Measurements from ENCODE around the gene SEMA4C.
A peak's percentile ranks its signal among the peaks of the same experiment; 100 is the strongest.

SEMA4C gene

DNA sequence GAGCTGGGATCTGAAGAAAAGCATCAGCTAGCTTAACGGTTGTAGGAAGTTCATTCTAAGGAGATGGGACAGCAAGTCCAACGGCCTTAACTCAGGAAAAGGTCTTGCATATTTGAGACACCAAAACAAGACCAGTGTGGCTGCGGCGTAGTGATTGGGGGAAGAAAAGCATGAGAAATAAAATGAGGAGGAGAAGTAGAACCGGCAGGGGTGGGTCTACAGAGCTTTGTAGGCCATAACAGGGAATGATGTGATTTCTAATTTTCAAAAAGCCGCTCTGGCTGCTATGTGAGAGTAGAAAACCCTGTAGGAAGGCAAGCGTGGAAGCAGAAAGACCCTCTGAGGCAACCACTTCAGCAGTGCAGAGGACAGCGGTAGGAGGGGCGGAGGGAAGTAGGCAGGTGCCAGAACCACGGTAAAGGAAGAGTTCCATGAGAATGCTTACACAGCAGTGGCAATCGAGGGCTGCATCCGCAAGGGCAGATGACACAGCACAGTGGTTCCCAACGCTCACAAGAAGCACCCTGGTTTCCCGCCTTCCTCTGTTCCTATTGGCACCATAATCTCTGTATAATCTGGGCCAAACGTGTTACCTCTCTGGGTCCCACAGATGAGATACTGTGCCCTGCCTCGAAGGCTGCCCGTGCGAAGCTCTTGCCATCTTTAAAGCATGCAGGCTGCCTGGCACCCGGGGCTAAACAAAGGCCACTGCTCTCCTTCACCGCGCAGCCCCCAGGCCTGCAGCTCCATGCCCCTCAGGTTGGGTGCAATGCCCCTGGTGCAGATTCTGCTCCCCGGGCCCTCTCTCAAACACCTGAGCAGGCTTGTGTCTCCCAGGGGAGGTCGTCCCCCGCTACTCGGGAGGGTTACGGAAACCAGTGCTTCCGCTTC is 12.9 kb downstream of the SEMA4C start:
- DNase-seq = peak in 1 of 10 donors; percentile 74
- intact Hi-C loops (cut with DNase I) = loop anchor here (1.0 to 5.0 kb wide), 2 partner anchors 41 to 255 kb away; partner anchors contain the start of genes ANKRD36 and CNNM3

DNA sequence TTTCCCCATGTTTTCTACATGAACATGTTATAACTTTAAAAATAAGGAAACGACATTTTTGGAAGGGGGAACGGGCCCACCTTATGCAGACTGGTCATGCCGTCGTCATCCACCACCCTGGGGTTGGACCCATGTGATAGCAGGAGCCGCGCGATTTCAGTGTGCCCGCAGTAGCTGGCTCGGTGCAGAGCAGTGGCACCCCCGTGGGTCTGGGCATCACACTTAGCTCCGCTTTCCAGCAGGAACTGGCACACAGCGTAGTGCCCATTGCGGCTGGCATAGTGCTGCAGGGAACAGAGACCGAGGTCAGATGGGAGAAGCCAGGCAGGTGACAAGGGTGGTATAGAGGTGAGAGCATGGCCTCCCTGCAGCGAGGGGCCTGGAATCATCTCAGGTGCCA is 16.6 kb downstream of the SEMA4C start:
- DNase-seq = peak in 1 of 10 donors; percentile 65
- intact Hi-C loops (cut with DNase I) = no loop called here

DNA sequence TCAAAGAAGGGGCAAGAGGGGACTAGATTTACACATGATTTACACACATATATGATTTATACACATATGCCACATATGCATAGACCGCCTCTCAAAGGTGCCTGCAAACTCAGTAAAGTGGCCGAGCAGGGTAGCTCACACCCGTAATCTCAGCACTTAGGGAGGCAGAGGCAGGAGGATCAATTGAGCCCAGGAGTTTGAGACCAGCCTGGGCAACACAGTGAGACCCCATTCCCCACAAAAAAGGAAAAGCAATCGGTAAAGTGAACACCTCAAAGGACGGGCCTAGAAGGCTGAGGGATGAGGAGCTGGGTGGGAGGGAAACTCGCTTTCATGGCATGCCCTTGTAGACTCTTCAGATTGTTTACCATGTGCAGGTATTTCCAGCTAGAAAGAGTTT is 17.2 kb downstream of the SEMA4C start:
- intact Hi-C loops (cut with DNase I) = no loop called here
- peak in 1 of 10 donors; percentile 10 for DNase-seq

DNA sequence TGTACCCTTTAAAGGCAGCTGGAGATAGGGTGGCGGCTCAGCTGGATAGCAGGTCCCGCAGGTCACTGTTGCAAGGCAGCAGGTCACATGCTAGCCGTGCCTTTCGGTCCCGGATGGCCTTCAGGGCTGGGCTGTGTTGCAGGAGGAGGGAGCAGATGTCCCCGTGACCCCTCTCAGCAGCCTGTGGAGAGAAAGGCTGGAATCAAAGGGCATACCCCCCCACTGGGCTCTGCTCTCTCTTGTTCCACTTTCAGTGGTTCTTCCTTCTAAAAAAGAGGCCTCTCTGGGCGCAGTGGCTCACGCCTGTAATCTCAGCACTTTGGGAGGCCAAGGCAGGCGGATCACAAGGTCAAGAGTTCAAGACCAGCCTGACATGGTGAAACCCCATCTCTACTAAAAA is 21.6 kb downstream of the SEMA4C start:
- intact Hi-C loops (cut with DNase I) = no loop called here
- DNase-seq = peak in 1 of 10 donors; percentile 50

DNA sequence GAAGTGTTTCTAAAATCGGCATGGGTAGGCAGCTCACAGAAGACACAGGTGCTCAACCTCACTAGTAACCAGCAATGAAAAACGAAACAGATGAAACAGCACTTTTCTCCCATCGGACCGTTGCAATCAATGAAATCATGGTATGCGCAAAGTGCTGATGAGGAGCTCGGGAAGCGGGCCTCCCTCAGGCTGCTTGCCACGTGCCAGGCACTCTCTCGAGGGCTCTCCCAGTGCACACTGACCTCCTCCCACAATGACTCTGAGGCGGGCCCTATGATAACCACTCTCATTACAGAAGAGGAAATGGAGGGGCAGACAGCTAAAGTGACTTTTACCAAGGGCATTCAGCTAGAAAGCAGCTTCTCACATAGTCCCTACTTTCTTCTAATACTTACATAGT is 22.3 kb downstream of the SEMA4C start:
- DNase-seq = peak in 1 of 10 donors; percentile 32
- intact Hi-C loops (cut with DNase I) = no loop called here

DNA sequence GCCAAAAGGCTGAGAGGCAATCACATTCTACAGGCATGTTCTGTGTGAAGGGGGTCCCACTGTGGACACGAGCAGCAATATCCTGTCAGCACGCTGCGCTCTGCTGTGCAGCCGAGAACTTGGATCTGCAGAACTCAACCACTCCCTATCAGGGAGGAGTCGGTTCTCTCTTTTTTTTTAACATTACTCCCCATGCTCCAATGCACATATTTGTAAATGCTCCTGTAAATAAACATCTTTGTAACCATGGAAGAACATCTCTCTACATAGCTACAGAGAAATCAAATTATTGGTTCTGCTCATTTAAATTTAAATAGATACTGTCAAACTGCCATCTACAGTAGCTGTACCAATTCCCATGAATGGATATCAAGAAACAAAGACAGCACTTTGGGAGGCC is 23.1 kb downstream of the SEMA4C start:
- DNase-seq = peak in 1 of 10 donors; percentile 3
- intact Hi-C loops (cut with DNase I) = no loop called here

DNA sequence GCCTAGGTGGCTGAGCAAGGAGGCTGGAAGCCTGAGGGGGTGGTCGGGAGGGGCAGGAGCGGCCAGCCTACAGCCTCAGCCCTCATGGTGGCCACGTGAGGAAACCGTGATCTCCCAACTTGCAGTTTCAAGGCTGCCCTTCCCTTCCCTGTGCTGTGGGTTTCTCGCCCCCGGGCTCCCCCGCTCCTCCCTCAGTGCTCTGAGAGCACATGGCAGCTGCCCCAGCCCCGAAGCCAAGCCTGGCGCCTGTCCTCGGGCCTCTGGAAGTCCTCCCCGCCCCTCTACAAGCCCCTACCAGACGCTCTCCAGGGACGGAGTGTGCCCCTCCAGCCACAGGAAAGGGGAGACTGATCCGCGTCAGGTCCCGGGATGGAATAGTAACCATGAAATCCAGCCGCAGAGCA is 25.5 kb downstream of the SEMA4C start:
- DNase-seq = peak in 2 of 10 donors; percentile 45 to 68
- intact Hi-C loops (cut with DNase I) = no loop called here

DNA sequence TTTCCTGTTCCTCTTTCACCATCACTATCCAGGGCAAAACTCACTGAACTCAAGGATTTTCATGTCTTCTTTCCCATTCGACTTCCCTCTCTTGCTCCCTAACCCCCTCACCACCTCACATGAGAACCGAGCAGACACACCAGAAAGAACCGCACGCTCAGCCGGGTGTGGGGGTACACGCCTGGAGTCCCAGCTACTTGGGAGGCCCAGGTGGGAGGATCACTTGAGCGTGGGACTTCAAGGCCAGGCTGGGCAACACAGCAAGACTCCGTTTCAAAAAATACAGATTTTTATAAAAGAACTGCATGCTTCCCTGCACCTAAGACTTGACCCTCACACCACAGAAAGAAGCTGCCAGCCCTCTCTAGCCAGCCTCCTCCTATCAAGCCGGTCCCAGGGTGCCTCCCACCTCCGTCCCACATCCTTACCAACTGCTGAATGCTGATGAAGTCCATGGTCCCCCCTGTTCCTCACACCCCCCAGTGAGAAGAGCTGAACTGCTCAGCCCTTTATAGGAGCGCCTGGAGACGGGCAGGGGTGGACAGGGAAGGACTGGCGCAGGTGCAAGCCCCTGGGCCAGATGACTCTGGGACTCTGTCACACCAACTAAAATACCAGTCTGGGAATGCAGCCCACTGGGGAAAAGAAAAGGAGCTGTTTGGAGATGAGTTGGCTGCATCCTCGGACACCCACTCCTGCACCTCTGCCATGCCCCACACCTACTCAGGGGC is 26.2 kb downstream of the SEMA4C start, which contains the start of gene ANKRD23:
ANKRD23 (minus strand) TSS at position 484 of the 731 bp plus-strand sequence; CDS start at position 455, 29 bp downstream.
- peak in 2 of 10 donors; percentile 62 to 67 for DNase-seq
- intact Hi-C loops (cut with DNase I) = no loop called here

DNA sequence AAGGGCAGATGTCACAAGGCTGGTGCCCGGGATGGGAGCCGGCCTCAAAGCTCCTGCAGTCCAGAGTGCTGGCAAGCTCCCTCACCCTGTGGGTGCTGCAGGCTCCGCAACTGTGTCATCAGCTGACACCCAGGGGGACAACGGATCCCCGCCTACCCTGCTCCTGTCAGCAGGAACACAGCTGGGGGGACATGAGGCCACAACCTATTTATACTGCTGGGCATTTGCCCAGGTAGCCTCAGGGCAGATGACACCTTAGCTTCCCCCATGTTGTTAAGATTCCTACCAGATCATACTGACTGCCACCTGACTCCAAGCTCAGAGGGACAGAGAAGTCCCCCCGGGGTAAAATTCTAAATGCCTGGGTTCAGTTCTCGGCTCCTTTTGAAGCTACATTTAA is 27.3 kb downstream of the SEMA4C start:
- intact Hi-C loops (cut with DNase I) = no loop called here
- peak in 1 of 10 donors; percentile 64 for DNase-seq

DNA sequence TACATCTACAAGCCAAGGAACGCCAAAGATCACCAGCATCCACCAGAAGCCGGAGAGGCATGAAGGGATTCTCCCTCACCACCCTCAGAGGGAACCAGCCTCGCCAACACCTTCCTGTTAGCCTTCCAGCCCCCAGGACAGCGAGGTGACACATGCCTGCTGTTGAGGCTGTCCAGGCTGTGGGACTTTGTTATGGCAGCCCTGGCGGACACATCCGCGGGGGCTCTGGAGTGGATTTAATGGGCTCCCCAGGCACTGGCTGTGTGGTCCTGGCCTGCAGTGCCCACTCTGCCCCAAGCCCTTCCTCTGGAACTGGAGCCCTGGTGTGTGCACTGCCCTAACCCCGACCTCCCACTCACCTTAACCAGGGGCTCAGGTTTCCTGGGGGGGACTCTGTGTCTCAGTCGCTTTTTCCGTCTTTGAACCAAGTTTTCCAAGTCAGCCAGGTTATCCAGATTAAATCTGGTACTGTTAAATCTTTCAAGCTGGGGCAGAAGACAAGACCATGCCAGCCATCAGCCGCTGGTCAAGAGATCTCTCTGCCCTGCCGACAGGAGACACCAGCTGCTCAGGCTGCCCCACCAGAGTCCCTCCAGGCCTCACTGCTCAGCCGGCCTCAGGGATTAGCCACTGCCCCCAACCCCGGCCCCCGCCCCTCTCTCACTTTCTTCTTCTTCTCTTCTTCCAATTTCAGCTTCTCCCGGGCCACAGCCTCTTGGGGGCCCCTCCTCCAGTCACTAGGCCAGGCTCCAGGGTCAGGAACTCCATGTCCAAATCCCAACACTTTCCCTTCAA is 28.0 kb downstream of the SEMA4C start:
- peak in 2 of 10 donors; percentile 47 to 61 for DNase-seq
- intact Hi-C loops (cut with DNase I) = no loop called here

DNA sequence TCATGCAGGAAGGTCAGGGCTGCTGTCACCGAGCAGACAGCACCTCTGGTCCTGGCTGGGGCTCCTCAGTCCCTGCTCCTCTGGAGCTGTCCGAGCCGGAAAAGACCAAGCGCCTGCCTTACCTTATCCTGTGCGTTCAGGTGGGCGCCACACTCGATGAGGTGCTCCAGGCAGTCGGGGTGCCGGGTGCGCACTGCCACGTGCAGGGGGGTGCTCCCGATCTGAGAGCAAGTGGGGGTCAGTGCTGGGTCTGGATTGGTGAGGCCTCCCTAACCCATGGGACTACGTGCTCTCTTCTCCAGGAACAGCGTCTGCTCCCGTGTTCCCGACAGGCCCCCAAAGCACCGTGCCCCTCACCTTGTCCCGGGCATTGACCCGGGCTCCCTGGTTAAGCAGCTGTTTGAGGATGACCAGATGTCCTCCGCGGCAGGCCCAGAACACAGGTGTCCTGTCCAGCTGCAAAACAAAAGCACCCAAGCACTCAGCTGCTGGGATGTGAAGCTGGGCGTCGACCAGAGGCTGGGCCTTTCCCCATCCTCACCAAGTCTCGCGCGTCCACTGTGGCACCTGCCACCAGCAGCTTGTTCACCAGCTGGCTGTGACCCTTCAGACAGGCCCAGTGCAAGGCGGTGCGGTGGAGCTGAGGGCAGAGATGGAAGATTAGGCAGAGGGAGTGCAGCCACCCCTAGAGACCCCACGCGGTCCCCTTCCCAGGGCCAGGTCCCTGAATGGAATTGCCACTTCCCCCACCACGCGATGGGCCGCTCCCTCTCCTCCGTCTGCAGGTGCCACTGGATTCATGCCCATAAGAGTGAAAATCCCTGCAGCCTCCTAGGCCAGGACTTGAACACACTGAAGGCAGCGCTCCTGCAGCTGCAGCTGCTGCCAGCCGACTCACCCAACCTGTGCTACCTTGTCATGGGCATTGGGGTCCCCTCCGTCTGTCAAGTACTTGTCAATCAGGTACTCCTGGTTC is 29.7 kb downstream of the SEMA4C start:
- intact Hi-C loops (cut with DNase I) = no loop called here
- peak in 2 of 10 donors; percentile 61 to 85 for DNase-seq

DNA sequence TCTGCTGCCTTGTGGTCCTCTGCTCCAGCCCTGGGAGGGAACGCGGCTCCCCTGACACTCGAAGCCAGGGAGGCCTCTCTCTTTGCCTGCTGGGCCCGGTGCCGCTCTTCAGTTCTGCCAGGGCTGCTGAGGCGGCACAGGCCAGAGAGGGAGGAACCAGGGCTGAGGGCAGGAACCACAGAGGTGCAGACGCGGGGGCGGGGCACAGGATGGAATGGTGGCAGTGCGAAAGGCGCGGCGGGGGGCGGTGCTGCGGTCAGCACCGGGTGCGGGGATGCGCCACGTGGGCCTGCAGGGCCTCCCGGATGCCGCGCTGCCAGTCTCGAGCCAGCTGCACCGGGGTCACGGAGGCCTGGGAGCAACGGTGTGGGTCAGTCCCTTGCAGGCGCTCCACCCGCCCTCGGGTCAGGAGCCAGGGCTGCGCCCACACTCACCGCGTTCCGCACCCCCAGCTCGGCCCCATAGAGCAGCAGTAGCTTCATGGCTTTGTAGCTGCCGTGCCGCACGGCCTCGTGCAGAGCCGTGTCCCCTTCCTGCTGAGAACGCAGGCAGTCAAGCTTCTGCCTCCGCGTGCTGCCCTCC is 30.5 kb downstream of the SEMA4C start:
- intact Hi-C loops (cut with DNase I) = no loop called here
- peak in 2 of 10 donors; percentile 71 to 76 for DNase-seq

DNA sequence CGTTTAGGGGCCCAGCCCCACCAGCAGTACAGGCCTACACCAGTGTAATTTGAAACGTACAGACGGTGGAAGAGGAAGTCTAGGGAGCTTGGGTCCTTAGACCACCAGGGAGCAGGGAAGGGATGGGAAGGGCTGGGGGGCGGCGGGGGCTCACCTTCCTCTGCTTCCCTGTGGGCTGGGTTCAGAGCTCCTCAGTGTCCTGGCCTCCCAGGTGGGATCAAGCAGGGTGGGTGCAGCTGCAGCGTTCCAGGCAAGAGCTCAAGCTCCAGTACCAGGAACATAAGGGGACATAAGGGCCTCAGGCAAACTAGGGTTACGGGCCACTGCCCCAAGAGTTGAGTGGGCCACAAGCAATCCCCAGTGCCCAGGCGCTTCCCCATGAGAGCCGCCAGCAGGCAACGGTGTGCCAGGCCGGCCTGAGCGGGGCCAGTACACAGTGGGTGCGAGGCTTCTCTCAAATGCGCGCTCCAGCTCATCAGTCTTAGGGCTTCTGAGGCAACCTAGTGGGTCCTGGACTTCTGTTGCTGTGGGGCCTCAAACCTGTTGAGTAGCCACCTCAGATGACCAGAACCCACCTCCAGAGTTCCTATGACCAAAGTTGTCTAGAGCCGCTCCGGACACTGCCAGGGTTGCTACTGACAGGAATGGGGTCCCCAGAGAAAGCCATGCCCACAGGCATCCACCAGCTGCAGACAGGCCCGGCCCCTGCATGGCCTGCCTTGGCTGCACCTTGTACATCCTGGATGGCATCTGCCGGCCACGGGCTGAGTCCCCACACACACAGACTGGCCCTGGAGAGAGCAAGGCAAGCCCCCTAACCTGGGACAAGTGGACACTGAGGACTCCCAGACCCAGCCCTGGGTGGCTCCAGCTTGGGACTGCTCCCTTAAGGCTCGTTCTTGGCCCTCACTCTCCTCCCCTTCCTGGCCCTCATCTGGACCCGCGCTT is 31.3 kb downstream of the SEMA4C start:
- intact Hi-C loops (cut with DNase I) = no loop called here

DNA sequence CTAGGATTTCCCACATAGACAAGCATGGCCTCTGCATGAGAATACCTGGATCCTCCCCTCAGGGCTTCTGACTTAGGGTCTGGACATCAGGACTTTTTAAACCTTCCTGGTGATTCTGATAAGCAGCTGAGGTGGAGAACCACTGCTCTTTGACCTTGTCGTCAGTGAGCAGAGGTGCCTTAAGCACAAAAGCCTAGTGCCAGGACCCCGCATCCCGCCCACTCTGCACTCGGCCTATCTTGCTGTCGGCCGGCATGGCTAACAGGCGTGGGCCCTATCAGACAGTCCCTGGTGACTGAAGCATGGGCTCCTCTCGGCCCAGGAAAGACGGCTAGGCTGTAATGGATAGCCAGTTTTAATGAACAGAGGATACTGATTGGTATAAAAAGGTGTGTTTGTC is 32.3 kb downstream of the SEMA4C start:
- peak in 2 of 10 donors; percentile 47 to 55 for DNase-seq
- intact Hi-C loops (cut with DNase I) = no loop called here

More for the DNA sequence above, 31.3 kb downstream of the SEMA4C start:
- peak in 3 of 10 donors; percentile 12 to 50 (median 31) for DNase-seq

DNA sequence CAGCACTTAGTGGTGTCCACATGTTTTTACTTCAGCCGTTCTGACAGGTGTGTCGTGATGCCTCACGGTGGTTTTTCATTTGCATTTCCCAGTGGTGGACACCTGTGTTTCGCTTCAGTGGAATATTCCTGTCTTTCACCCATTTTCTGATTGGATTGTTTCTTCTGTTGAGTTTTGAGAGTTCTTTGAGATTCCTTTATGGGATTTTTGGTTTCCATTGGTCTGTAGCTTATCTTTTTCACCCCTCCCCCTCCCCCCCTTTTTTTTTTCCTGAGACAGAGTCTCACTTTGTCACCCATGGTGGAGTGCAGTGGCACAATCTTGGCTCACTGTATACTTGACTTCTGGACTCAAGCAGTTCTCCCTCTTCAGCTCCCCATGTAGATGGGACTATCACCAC is 34.0 kb downstream of the SEMA4C start:
- intact Hi-C loops (cut with DNase I) = no loop called here
- peak in 1 of 10 donors; percentile 8 for DNase-seq

DNA sequence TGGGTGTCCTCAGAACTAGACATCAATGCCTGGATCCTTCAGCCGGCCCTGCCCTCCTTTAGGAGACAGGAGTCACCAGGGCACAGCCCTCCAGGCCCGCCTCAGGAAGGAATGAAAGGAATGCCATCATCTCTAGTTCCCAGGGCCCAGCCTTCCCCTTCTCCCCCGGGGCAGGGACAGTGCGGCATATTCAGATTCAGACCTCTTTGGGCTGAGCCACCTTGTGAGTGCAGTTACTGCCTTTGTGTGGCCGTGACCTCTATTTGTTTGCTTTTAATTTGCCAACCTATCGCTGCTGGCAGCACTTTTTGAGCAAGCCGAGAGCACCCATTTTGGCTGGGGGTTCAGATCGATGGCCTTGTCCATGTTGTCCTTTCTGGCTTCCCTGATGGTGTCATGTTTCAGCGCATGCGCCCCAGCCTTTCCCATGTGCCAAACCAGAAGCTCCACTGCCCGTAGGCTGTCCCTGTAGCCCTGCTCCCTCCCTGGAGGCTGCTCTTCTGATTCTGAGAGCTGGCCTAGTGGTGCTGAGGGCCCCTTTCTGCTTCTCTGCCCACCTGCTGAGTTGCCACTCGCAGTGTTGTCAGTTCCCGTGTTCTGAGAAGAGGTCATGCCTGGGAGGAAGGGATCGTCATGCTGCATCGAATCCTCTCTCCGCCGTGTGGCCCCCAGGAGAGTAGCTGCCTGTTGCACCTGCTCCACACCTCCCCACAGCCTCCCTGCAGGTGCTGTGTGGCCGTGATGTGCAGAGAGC is 36.9 kb downstream of the SEMA4C start:
- DNase-seq = peak in 3 of 10 donors; percentile 9 to 60 (median 52)
- intact Hi-C loops (cut with DNase I) = no loop called here

DNA sequence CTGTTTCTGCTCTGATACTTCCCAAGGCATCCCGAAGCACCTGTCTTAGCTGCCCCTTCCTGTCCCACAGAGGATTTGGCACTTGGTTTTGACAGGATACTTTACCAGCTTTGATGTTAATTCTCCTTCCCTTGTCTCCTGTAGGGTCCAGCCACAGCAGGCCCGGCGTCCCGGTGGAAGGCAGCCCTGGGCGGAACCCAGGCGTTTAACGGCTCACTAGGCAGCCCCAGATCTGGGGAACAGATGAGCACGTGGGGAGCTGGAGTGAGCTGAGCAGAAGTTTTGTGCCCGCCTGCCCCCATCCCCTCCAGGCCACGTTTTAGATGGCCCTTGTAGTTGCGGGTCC is 37.5 kb downstream of the SEMA4C start:
- intact Hi-C loops (cut with DNase I) = no loop called here
- peak in 1 of 10 donors; percentile 60 for DNase-seq
